GM20431 (cell line): ENCODE data around the gene RBM20.

Source experiments
- in situ Hi-C: fragments of 300-500 bp; cut with MseI, MboI; formaldehyde crosslinking; loops from one replicate; pipeline ENCODE4 v1.15.0; 2020; ENCODE audit warnings: low sequenced_read_pairs; ENCODE audit not compliant: unreplicated experiment

The RBM20 gene

GRCh38 chr10:110872984-110873923, 229.1 kb downstream of the RBM20 start:
- in situ Hi-C loops: no loop called here

GRCh38 chr10:110873951-110874350, 229.8 kb downstream of the RBM20 start:
- in situ Hi-C loops: no loop called here

GRCh38 chr10:110876000-110876399, 231.9 kb downstream of the RBM20 start:
- in situ Hi-C loops: loop anchor here (25.0 kb wide), 1 partner anchor 114 kb away; no protein-coding TSS in a partner anchor

- in situ Hi-C loops: loop anchor here (25.0 kb wide), 1 partner anchor 114 kb away; no protein-coding TSS in a partner anchor
Measured at GRCh38 chr10:110876788-110877187, 232.7 kb downstream of the RBM20 start.

- in situ Hi-C loops: loop anchor here (25.0 kb wide), 1 partner anchor 118 kb away; no protein-coding TSS in a partner anchor
Measured at GRCh38 chr10:110880012-110880411, 235.9 kb downstream of the RBM20 start.

GRCh38 chr10:110881247-110881646, 237.1 kb downstream of the RBM20 start:
- in situ Hi-C loops: loop anchor here (25.0 kb wide), 1 partner anchor 119 kb away; no protein-coding TSS in a partner anchor

GRCh38 chr10:110881905-110882304, 237.8 kb downstream of the RBM20 start:
- in situ Hi-C loops: loop anchor here (25.0 kb wide), 1 partner anchor 120 kb away; no protein-coding TSS in a partner anchor

- in situ Hi-C loops: loop anchor here (25.0 kb wide), 1 partner anchor 122 kb away; no protein-coding TSS in a partner anchor
Measured at GRCh38 chr10:110883924-110884323, 239.8 kb downstream of the RBM20 start.

- in situ Hi-C loops: loop anchor here (25.0 kb wide), 1 partner anchor 124 kb away; no protein-coding TSS in a partner anchor
Measured at GRCh38 chr10:110885932-110886674, 242.0 kb downstream of the RBM20 start.

GRCh38 chr10:110887560-110887959, 243.4 kb downstream of the RBM20 start:
- in situ Hi-C loops: loop anchor here (25.0 kb wide), 1 partner anchor 125 kb away; no protein-coding TSS in a partner anchor
